GM12878 (cell line): ENCODE results near the gene CNTNAP5.

Experiments used
- BCL3 ChIP-seq: IDR thresholded peaks from 2 replicates; pipeline ENCODE4 v1.6.1; 2011; ENCODE audit warnings: borderline replicate concordance, low read depth, mild to moderate bottlenecking, moderate library complexity, low read length; ENCODE audit not compliant: insufficient read depth, poor library complexity, severe bottlenecking
- CREB1 ChIP-seq: IDR thresholded peaks from 2 replicates; pipeline ENCODE4 v1.6.1; 2012; ENCODE audit warnings: low read depth, mild to moderate bottlenecking, inconsistent platforms
- CTCF ChIP-seq, 3 experiments: IDR thresholded peaks in 2 of 3; conservative IDR thresholded peaks in 1 of 3; 2 replicates each; pipeline ENCODE4 v1.5.1; 2011; ENCODE audit warnings: low read depth in 3 of 3, low read length in 3 of 3, mild to moderate bottlenecking in 3 of 3, control low read depth in 2 of 3, moderate library complexity in 2 of 3, inconsistent platforms in 1 of 3, mixed read lengths in 1 of 3; ENCODE audit not compliant: control insufficient read depth in 2 of 3, insufficient read depth in 1 of 3; ENCODE audit errors: extremely low read depth in 1 of 3
- MAX ChIP-seq: IDR thresholded peaks from 2 replicates; pipeline ENCODE4 v1.6.1; 2012; ENCODE audit warnings: low read depth, low read length, improper control_type of control experiment
- NBN ChIP-seq: fragments of 450-650 bp; IDR thresholded peaks from 2 replicates; pipeline ENCODE4 v1.6.1; 2016
- POLR2A ChIP-seq: IDR thresholded peaks from 2 replicates; pipeline ENCODE4 v1.6.1; 2011; ENCODE audit warnings: low read depth, mild to moderate bottlenecking, low read length
- POLR2AphosphoS5 ChIP-seq: IDR thresholded peaks from 2 replicates; pipeline ENCODE4 v1.6.1; 2011; ENCODE audit warnings: mild to moderate bottlenecking, low read length, inconsistent platforms
- RAD21 ChIP-seq: IDR thresholded peaks from 2 replicates; pipeline ENCODE4 v1.6.1; 2011; ENCODE audit warnings: mild to moderate bottlenecking, low read depth, low read length, moderate library complexity; ENCODE audit not compliant: insufficient read depth
- SREBF2 ChIP-seq: IDR thresholded peaks from 2 replicates; pipeline ENCODE4 v1.6.1; 2012; ENCODE audit warnings: mild to moderate bottlenecking, low read length
- TCF3 ChIP-seq: IDR thresholded peaks from 2 replicates; pipeline ENCODE4 v1.6.1; 2012; ENCODE audit warnings: low read depth, mild to moderate bottlenecking, low read length, borderline replicate concordance; ENCODE audit not compliant: insufficient read depth

- TF ChIP-seq RAD21 (no peak), TCF3 (no peak), POLR2AphosphoS5 (no peak), NBN (no peak), CTCF (IDR thresholded peaks at IDR 0.05 in 2 of 3, conservative IDR thresholded peaks at IDR 0.05 in 1 of 3; ENCODE audit: control insufficient read depth in 2 of 3, extremely low read depth in 1 of 3, insufficient read depth in 1 of 3, low read depth in 3 of 3, low read length in 3 of 3) (no peak), CREB1 (no peak), BCL3 (no peak), SREBF2 (no peak), MAX (no peak), POLR2A (no peak)
Measured at GRCh38 chr2:124151691-124152090, 126.6 kb downstream of the CNTNAP5 start.
